ENCODE data around the gene SETBP1.

SETBP1 gene

GRCh38 chr18:44973282-44973681 is 292.6 kb downstream of the SETBP1 start:
- no peak for DNase-seq (ENCODE audit: low read depth)

- DNase-seq (ENCODE audit: low read depth): no peak
Observed at GRCh38 chr18:44974174-44974573, 293.5 kb downstream of the SETBP1 start.

GRCh38 chr18:44977856-44978255 is 297.2 kb downstream of the SETBP1 start:
- DNase-seq (ENCODE audit: low read depth): no peak

GRCh38 chr18:44979748-44980147 is 299.1 kb downstream of the SETBP1 start:
- DNase-seq (ENCODE audit: low read depth): no peak

GRCh38 chr18:44981121-44981520 is 300.4 kb downstream of the SETBP1 start:
- DNase-seq (ENCODE audit: low read depth): no peak

GRCh38 chr18:44986933-44987332 is 306.2 kb downstream of the SETBP1 start:
- DNase-seq (ENCODE audit: low read depth): no peak

GRCh38 chr18:44987371-44987770 is 306.7 kb downstream of the SETBP1 start:
- no peak for DNase-seq (ENCODE audit: low read depth)

GRCh38 chr18:44988821-44989587 is 308.3 kb downstream of the SETBP1 start:
- no peak for DNase-seq (ENCODE audit: low read depth)

- no peak for DNase-seq (ENCODE audit: low read depth)
Observed at GRCh38 chr18:44996261-44996660, 315.6 kb downstream of the SETBP1 start.

GRCh38 chr18:44997174-44997573 is 316.5 kb downstream of the SETBP1 start:
- DNase-seq (ENCODE audit: low read depth): no peak

- DNase-seq (ENCODE audit: low read depth): no peak
Observed at GRCh38 chr18:44998360-44998759, 317.7 kb downstream of the SETBP1 start.

GRCh38 chr18:45004546-45005080 is 323.9 kb downstream of the SETBP1 start:
- DNase-seq (ENCODE audit: low read depth): no peak

GRCh38 chr18:45006934-45007333 is 326.2 kb downstream of the SETBP1 start:
- no peak for DNase-seq (ENCODE audit: low read depth)

- DNase-seq (ENCODE audit: low read depth): no peak
Observed at GRCh38 chr18:45007531-45007930, 326.8 kb downstream of the SETBP1 start.

- no peak for DNase-seq (ENCODE audit: low read depth)
Observed at GRCh38 chr18:45008694-45009413, 328.2 kb downstream of the SETBP1 start.

GRCh38 chr18:45009756-45010155 is 329.1 kb downstream of the SETBP1 start:
- no peak for DNase-seq (ENCODE audit: low read depth)

GRCh38 chr18:45012286-45012685 is 331.6 kb downstream of the SETBP1 start:
- no peak for DNase-seq (ENCODE audit: low read depth)

GRCh38 chr18:45014047-45014501 is 333.4 kb downstream of the SETBP1 start:
- DNase-seq (ENCODE audit: low read depth): no peak

- no peak for DNase-seq (ENCODE audit: low read depth)
Observed at GRCh38 chr18:45015788-45016128, 335.1 kb downstream of the SETBP1 start.

GRCh38 chr18:45019469-45019868 is 338.8 kb downstream of the SETBP1 start:
- no peak for DNase-seq (ENCODE audit: low read depth)

GRCh38 chr18:45023519-45023918 is 342.8 kb downstream of the SETBP1 start:
- no peak for DNase-seq (ENCODE audit: low read depth)

GRCh38 chr18:45024357-45025088 is 343.8 kb downstream of the SETBP1 start:
- DNase-seq (ENCODE audit: low read depth): no peak

GRCh38 chr18:45025089-45025450 is 344.4 kb downstream of the SETBP1 start:
- DNase-seq (ENCODE audit: low read depth): no peak

All from T follicular helper cell (primary cell).